ENCODE measurements around the gene ASTL. TPM values are rescaled to one million over a fixed set of nuclear protein-coding genes. Genes with fewer than 3 reads are reported as not detected.

Gene ASTL
- total and polyA plus RNA-seq, 4 donors = not detected

DNA sequence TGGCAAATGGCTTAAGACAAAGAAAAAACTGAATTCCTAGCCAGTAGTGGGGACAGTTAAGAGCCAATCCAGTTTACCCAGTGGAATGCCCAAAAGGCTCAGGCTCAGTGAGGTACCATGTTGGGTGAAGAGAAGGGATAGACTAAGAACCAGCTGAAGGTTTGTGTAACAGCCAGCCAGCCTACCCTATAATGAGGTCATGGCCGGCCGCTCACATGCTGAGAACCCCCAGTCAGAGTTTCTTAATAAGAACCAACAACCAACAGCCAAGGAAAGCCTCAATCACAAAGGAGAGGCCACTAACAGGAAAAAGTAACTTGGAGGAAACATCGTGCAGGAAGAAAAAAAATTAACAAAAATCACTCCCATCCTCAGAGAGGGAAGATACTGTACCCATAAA, 32.3 kb upstream of the ASTL start:
- Histone ChIP-seq H3K4me1 (ENCODE audit: control insufficient read depth in 4 of 4, insufficient read depth in 4 of 4, low read length in 3 of 4) (no peaks in the 10 kb centered on the region), H3K9ac (ENCODE audit: low read depth in 1 of 2, low read length in 2 of 2) (no peak overlapping the region), H3K36me3 (ENCODE audit: control insufficient read depth in 4 of 4, insufficient read depth in 3 of 4, low read depth in 1 of 4, low read length in 3 of 4) (no peaks in the 10 kb centered on the region), H3K9me3 (ENCODE audit: control insufficient read depth in 4 of 4, low read length in 3 of 4) (no peaks in the 10 kb centered on the region), H3K27me3 (ENCODE audit: control insufficient read depth in 4 of 4, insufficient read depth in 4 of 4, low read length in 3 of 4) (no peaks in the 10 kb centered on the region), H3K4me3 (ENCODE audit: low read depth in 1 of 3, low read length in 3 of 3) (no peak overlapping the region), H3K27ac (ENCODE audit: low read depth in 1 of 2, low read length in 2 of 2) (no peak overlapping the region)
- no peak for TF ChIP-seq FOXA2 (IDR thresholded peaks at IDR 0.05)
- no peak for DNase-seq (ENCODE audit: low spot score)
- WGBS = 99% methylated on average over 3 of the region's 3 CpGs

DNA sequence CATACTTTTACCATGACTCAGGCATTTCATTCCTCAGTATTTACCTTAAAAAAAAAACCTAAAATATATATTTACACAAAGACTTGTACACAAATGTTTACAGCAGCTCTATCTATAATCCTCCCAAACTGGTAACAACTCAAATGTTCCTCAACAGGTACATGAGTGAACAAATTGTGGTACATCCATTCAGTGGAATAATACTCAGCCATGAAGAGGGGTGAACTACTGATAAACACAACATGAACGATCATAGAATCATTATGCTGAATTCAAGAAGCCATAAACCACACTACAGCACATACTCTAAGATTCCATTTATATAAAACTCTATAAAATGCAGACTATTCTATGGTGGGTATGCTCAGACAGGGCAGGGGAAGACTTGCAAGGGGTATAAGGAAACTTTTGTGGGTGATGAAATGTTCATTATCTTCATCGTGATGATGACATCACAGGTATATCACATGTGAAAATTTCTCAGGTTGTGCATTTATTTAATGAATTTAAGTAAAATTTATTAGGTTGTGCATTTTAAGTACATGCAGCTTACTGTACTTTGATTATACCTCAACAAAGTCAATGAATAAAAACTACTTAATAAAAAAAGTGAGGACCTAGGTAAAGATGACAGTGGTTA, 31.7 kb upstream of the ASTL start:
- no peak for DNase-seq (ENCODE audit: low spot score)
- H3K4me1 ChIP-seq (ENCODE audit: control insufficient read depth in 4 of 4, insufficient read depth in 4 of 4, low read length in 3 of 4) = no peaks in the 10 kb centered on the region
- no peaks in the 10 kb centered on the region for H3K36me3 ChIP-seq (ENCODE audit: control insufficient read depth in 4 of 4, insufficient read depth in 3 of 4, low read depth in 1 of 4, low read length in 3 of 4)
- H3K27me3 ChIP-seq (ENCODE audit: control insufficient read depth in 4 of 4, insufficient read depth in 4 of 4, low read length in 3 of 4) = no peaks in the 10 kb centered on the region
- H3K9me3 ChIP-seq (ENCODE audit: control insufficient read depth in 4 of 4, low read length in 3 of 4) = no peaks in the 10 kb centered on the region
- no peak overlapping the region for H3K4me3 ChIP-seq (ENCODE audit: low read depth in 1 of 3, low read length in 3 of 3)
- TF ChIP-seq, protein P1, sequence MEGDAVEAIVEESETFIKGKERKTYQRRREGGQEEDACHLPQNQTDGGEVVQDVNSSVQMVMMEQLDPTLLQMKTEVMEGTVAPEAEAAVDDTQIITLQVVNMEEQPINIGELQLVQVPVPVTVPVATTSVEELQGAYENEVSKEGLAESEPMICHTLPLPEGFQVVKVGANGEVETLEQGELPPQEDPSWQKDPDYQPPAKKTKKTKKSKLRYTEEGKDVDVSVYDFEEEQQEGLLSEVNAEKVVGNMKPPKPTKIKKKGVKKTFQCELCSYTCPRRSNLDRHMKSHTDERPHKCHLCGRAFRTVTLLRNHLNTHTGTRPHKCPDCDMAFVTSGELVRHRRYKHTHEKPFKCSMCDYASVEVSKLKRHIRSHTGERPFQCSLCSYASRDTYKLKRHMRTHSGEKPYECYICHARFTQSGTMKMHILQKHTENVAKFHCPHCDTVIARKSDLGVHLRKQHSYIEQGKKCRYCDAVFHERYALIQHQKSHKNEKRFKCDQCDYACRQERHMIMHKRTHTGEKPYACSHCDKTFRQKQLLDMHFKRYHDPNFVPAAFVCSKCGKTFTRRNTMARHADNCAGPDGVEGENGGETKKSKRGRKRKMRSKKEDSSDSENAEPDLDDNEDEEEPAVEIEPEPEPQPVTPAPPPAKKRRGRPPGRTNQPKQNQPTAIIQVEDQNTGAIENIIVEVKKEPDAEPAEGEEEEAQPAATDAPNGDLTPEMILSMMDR (IDR thresholded peaks at IDR 0.05; ENCODE audit: low read depth, low read length, missing input control) = no peak
- TF ChIP-seq, protein P2, sequence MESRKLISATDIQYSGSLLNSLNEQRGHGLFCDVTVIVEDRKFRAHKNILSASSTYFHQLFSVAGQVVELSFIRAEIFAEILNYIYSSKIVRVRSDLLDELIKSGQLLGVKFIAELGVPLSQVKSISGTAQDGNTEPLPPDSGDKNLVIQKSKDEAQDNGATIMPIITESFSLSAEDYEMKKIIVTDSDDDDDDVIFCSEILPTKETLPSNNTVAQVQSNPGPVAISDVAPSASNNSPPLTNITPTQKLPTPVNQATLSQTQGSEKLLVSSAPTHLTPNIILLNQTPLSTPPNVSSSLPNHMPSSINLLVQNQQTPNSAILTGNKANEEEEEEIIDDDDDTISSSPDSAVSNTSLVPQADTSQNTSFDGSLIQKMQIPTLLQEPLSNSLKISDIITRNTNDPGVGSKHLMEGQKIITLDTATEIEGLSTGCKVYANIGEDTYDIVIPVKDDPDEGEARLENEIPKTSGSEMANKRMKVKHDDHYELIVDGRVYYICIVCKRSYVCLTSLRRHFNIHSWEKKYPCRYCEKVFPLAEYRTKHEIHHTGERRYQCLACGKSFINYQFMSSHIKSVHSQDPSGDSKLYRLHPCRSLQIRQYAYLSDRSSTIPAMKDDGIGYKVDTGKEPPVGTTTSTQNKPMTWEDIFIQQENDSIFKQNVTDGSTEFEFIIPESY (IDR thresholded peaks at IDR 0.05) = no peak
- TF ChIP-seq EGR1 (IDR thresholded peaks at IDR 0.05; ENCODE audit: low read depth in 2 of 2) (no peak), FOXA1 (IDR thresholded peaks at IDR 0.05) (no peak), RAD21 (IDR thresholded peaks at IDR 0.05) (no peak), YY1 (IDR thresholded peaks at IDR 0.05) (no peak), HNF4G (IDR thresholded peaks at IDR 0.05) (no peak), NR2F2 (IDR thresholded peaks at IDR 0.05) (no peak), HNF4A (conservative IDR thresholded peaks at IDR 0.05) (no peak), JUND (IDR thresholded peaks at IDR 0.05) (no peak), GABPA (IDR thresholded peaks at IDR 0.05 in 1 of 2, conservative IDR thresholded peaks at IDR 0.05 in 1 of 2) (no peak), RXRA (IDR thresholded peaks at IDR 0.05) (no peak)
- TF ChIP-seq, protein P3, sequence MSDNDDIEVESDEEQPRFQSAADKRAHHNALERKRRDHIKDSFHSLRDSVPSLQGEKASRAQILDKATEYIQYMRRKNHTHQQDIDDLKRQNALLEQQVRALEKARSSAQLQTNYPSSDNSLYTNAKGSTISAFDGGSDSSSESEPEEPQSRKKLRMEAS (IDR thresholded peaks at IDR 0.05) = no peak
- TF ChIP-seq, protein P4, sequence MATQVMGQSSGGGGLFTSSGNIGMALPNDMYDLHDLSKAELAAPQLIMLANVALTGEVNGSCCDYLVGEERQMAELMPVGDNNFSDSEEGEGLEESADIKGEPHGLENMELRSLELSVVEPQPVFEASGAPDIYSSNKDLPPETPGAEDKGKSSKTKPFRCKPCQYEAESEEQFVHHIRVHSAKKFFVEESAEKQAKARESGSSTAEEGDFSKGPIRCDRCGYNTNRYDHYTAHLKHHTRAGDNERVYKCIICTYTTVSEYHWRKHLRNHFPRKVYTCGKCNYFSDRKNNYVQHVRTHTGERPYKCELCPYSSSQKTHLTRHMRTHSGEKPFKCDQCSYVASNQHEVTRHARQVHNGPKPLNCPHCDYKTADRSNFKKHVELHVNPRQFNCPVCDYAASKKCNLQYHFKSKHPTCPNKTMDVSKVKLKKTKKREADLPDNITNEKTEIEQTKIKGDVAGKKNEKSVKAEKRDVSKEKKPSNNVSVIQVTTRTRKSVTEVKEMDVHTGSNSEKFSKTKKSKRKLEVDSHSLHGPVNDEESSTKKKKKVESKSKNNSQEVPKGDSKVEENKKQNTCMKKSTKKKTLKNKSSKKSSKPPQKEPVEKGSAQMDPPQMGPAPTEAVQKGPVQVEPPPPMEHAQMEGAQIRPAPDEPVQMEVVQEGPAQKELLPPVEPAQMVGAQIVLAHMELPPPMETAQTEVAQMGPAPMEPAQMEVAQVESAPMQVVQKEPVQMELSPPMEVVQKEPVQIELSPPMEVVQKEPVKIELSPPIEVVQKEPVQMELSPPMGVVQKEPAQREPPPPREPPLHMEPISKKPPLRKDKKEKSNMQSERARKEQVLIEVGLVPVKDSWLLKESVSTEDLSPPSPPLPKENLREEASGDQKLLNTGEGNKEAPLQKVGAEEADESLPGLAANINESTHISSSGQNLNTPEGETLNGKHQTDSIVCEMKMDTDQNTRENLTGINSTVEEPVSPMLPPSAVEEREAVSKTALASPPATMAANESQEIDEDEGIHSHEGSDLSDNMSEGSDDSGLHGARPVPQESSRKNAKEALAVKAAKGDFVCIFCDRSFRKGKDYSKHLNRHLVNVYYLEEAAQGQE (IDR thresholded peaks at IDR 0.05) = no peak
- TF ChIP-seq, protein P5, sequence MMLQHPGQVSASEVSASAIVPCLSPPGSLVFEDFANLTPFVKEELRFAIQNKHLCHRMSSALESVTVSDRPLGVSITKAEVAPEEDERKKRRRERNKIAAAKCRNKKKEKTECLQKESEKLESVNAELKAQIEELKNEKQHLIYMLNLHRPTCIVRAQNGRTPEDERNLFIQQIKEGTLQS (IDR thresholded peaks at IDR 0.05) = no peak
- 78% methylated on average over 2 of the region's 2 CpGs for WGBS
- H3K9ac ChIP-seq (ENCODE audit: low read depth in 1 of 2, low read length in 2 of 2) = no peak overlapping the region
- no peak overlapping the region for H3K27ac ChIP-seq (ENCODE audit: low read depth in 1 of 2, low read length in 2 of 2)

Data from liver (tissue), 9 donors.